ENCODE measurements around the gene NLRP7.
"Not testable (repeated sequence)": the region's sequence is repeated elsewhere in the genome, so short reads cannot be mapped to it uniquely, and the experiment has no call there.

NLRP7 gene

GRCh38 chr19:54947381-54947780, at the start of gene NLRP7:
Gene NLRP7 (minus strand): TSS chr19:54947530.
- no peak within 1 kb of the TSS for H3K27ac ChIP-seq
- no peak within 1 kb of the TSS for H3K4me3 ChIP-seq

- Histone ChIP-seq H3K27ac (no peak overlapping the region), H3K4me3 (no peak overlapping the region)
Observed at GRCh38 chr19:54995561-54995960, 48.2 kb upstream of the NLRP7 start.

- not testable (repeated sequence) for H3K27ac ChIP-seq, H3K4me3 ChIP-seq
Observed at GRCh38 chr19:54989531-54989930, 42.2 kb upstream of the NLRP7 start.

- not testable (repeated sequence) for H3K4me3 ChIP-seq, H3K27ac ChIP-seq
Observed at GRCh38 chr19:54982562-54982961, 35.2 kb upstream of the NLRP7 start.

- not testable (repeated sequence) for H3K4me3 ChIP-seq, H3K27ac ChIP-seq
Observed at GRCh38 chr19:54973229-54974090, 26.1 kb upstream of the NLRP7 start.

- not testable (repeated sequence) for H3K4me3 ChIP-seq, H3K27ac ChIP-seq
Observed at GRCh38 chr19:54971446-54971845, 24.1 kb upstream of the NLRP7 start.

- Histone ChIP-seq H3K4me3 (no peak overlapping the region), H3K27ac (no peak overlapping the region)
Observed at GRCh38 chr19:54969647-54970046, 22.3 kb upstream of the NLRP7 start.

- Histone ChIP-seq H3K4me3 (no peak overlapping the region), H3K27ac (no peak overlapping the region)
Observed at GRCh38 chr19:54967611-54968010, 20.3 kb upstream of the NLRP7 start.

- H3K27ac ChIP-seq, H3K4me3 ChIP-seq: not testable (repeated sequence)
Observed at GRCh38 chr19:54965055-54965454, 17.7 kb upstream of the NLRP7 start.

GRCh38 chr19:54959840-54960239, 12.5 kb upstream of the NLRP7 start:
- H3K4me3 ChIP-seq: no peak overlapping the region
- H3K27ac ChIP-seq: no peak overlapping the region

GRCh38 chr19:54955376-54955775, 8.0 kb upstream of the NLRP7 start:
- Histone ChIP-seq H3K27ac (no peak overlapping the region), H3K4me3 (no peak overlapping the region)

- H3K4me3 ChIP-seq: not testable (repeated sequence)
- H3K27ac ChIP-seq: peak overlapping the region in 1 of 21 experiments; percentile 41
Observed at GRCh38 chr19:54953345-54953713, 6.0 kb upstream of the NLRP7 start.

- Histone ChIP-seq H3K4me3 (no peak overlapping the region), H3K27ac (peak overlapping the region in 1 of 21 experiments; percentile 41)
Observed at GRCh38 chr19:54952591-54953344, 5.4 kb upstream of the NLRP7 start.

GRCh38 chr19:54950580-54950979, 3.2 kb upstream of the NLRP7 start:
- H3K4me3 ChIP-seq, H3K27ac ChIP-seq: not testable (repeated sequence)

- Histone ChIP-seq H3K27ac (no peak overlapping the region), H3K4me3 (no peak overlapping the region)
Observed at GRCh38 chr19:54949412-54949811, 2.1 kb upstream of the NLRP7 start.

- H3K27ac ChIP-seq, H3K4me3 ChIP-seq: not testable (repeated sequence)
Observed at GRCh38 chr19:54943772-54944361, 3.5 kb downstream of the NLRP7 start.

- H3K4me3 ChIP-seq, H3K27ac ChIP-seq: not testable (repeated sequence)
Observed at GRCh38 chr19:54939538-54939937, 7.8 kb downstream of the NLRP7 start.

- Histone ChIP-seq H3K4me3 (no peak overlapping the region), H3K27ac (no peak overlapping the region)
Observed at GRCh38 chr19:54938906-54939305, 8.4 kb downstream of the NLRP7 start.

- Histone ChIP-seq H3K4me3 (no peak overlapping the region), H3K27ac (no peak overlapping the region)
Observed at GRCh38 chr19:54937926-54938325, 9.4 kb downstream of the NLRP7 start.

GRCh38 chr19:54928299-54928698, 19.0 kb downstream of the NLRP7 start:
- Histone ChIP-seq H3K27ac (no peak overlapping the region), H3K4me3 (no peak overlapping the region)

GRCh38 chr19:54923276-54923675, 24.1 kb downstream of the NLRP7 start:
- Histone ChIP-seq H3K4me3 (no peak overlapping the region), H3K27ac (no peak overlapping the region)
